Measurements from ENCODE around the gene ASTN1. TPM values are rescaled to one million over a fixed set of nuclear protein-coding genes. Genes with fewer than 3 reads are reported as not detected.

ASTN1 gene
- total RNA-seq, 1 donor, result not detected

GRCh38 chr1:176976225-176976624 lies 188.3 kb downstream of the ASTN1 start:
- no peak for TF ChIP-seq CTCF (IDR thresholded peaks at IDR 0.05; ENCODE audit: extremely low read depth, low read depth, low read length)
- H3K79me2 ChIP-seq (ENCODE audit: insufficient read depth, low read length), result no peaks in the 10 kb centered on the region

GRCh38 chr1:176964687-176965086 lies 199.8 kb downstream of the ASTN1 start:
- TF ChIP-seq CTCF (IDR thresholded peaks at IDR 0.05; ENCODE audit: extremely low read depth, low read depth, low read length), result no peak
- H3K27ac ChIP-seq (ENCODE audit: low read depth, low read length), result no peak overlapping the region

More at GRCh38 chr1:176976225-176976624, 188.3 kb downstream of the ASTN1 start:
- Histone ChIP-seq H3K9me3 (ENCODE audit: low read depth, low read length) (no peaks in the 10 kb centered on the region), H3K27ac (ENCODE audit: low read depth, low read length) (no peak overlapping the region), H4K20me1 (ENCODE audit: insufficient read depth, low read length) (no peaks in the 10 kb centered on the region), H3K36me3 (ENCODE audit: insufficient read depth, low read length) (no peaks in the 10 kb centered on the region), H2AFZ (ENCODE audit: low read length) (no peak overlapping the region), H3K4me2 (ENCODE audit: insufficient read depth, low read length) (no peak overlapping the region), H3K27me3 (ENCODE audit: insufficient read depth, low read length) (no peaks in the 10 kb centered on the region), H3K4me1 (ENCODE audit: insufficient read depth, low read length) (no peaks in the 10 kb centered on the region), H3K4me3 (ENCODE audit: insufficient read depth, low read length) (no peak overlapping the region)
- no peak for DNase-seq (ENCODE audit: insufficient read length, low spot score, missing footprints)

GRCh38 chr1:176963181-176963580 lies 201.3 kb downstream of the ASTN1 start:
- no peaks in the 10 kb centered on the region for H3K9me3 ChIP-seq (ENCODE audit: low read depth, low read length)
- H3K27me3 ChIP-seq (ENCODE audit: insufficient read depth, low read length), result no peaks in the 10 kb centered on the region
- H3K36me3 ChIP-seq (ENCODE audit: insufficient read depth, low read length), result no peaks in the 10 kb centered on the region
- no peak overlapping the region for H3K4me2 ChIP-seq (ENCODE audit: insufficient read depth, low read length)
- no peak overlapping the region for H3K27ac ChIP-seq (ENCODE audit: low read depth, low read length)
- H3K4me1 ChIP-seq (ENCODE audit: insufficient read depth, low read length), result no peaks in the 10 kb centered on the region
- no peak for TF ChIP-seq CTCF (IDR thresholded peaks at IDR 0.05; ENCODE audit: extremely low read depth, low read depth, low read length)
- no peaks in the 10 kb centered on the region for H4K20me1 ChIP-seq (ENCODE audit: insufficient read depth, low read length)
- H2AFZ ChIP-seq (ENCODE audit: low read length), result no peak overlapping the region
- no peak for DNase-seq (ENCODE audit: insufficient read length, low spot score, missing footprints)
- H3K4me3 ChIP-seq (ENCODE audit: insufficient read depth, low read length), result no peak overlapping the region
- H3K79me2 ChIP-seq (ENCODE audit: insufficient read depth, low read length), result no peaks in the 10 kb centered on the region

More at GRCh38 chr1:176964687-176965086, 199.8 kb downstream of the ASTN1 start:
- DNase-seq (ENCODE audit: insufficient read length, low spot score, missing footprints), result no peak
- Histone ChIP-seq H3K4me2 (ENCODE audit: insufficient read depth, low read length) (no peak overlapping the region), H3K36me3 (ENCODE audit: insufficient read depth, low read length) (no peaks in the 10 kb centered on the region), H3K4me3 (ENCODE audit: insufficient read depth, low read length) (no peak overlapping the region), H3K4me1 (ENCODE audit: insufficient read depth, low read length) (no peaks in the 10 kb centered on the region), H3K27me3 (ENCODE audit: insufficient read depth, low read length) (no peaks in the 10 kb centered on the region), H2AFZ (ENCODE audit: low read length) (no peak overlapping the region), H4K20me1 (ENCODE audit: insufficient read depth, low read length) (no peaks in the 10 kb centered on the region), H3K79me2 (ENCODE audit: insufficient read depth, low read length) (no peaks in the 10 kb centered on the region), H3K9me3 (ENCODE audit: low read depth, low read length) (no peaks in the 10 kb centered on the region)

- Histone ChIP-seq H4K20me1 (ENCODE audit: insufficient read depth, low read length) (no peaks in the 10 kb centered on the region), H3K79me2 (ENCODE audit: insufficient read depth, low read length) (no peaks in the 10 kb centered on the region), H3K27ac (ENCODE audit: low read depth, low read length) (no peak overlapping the region), H2AFZ (ENCODE audit: low read length) (no peak overlapping the region), H3K4me1 (ENCODE audit: insufficient read depth, low read length) (no peaks in the 10 kb centered on the region), H3K4me2 (ENCODE audit: insufficient read depth, low read length) (no peak overlapping the region), H3K36me3 (ENCODE audit: insufficient read depth, low read length) (no peaks in the 10 kb centered on the region), H3K9me3 (ENCODE audit: low read depth, low read length) (no peaks in the 10 kb centered on the region), H3K4me3 (ENCODE audit: insufficient read depth, low read length) (no peak overlapping the region), H3K27me3 (ENCODE audit: insufficient read depth, low read length) (no peaks in the 10 kb centered on the region)
- DNase-seq (ENCODE audit: insufficient read length, low spot score, missing footprints), result no peak
- TF ChIP-seq CTCF (IDR thresholded peaks at IDR 0.05; ENCODE audit: extremely low read depth, low read depth, low read length), result no peak
These were observed 202.8 kb downstream of the ASTN1 start for GRCh38 chr1:176961678-176962077.

Data from osteoblast (primary cell).